ENCODE results near the gene SNRNP35.
"Not testable (repeated sequence)": the region's sequence is repeated elsewhere in the genome, so short reads cannot be mapped to it uniquely, and the experiment has no call there.

Gene SNRNP35

DNA sequence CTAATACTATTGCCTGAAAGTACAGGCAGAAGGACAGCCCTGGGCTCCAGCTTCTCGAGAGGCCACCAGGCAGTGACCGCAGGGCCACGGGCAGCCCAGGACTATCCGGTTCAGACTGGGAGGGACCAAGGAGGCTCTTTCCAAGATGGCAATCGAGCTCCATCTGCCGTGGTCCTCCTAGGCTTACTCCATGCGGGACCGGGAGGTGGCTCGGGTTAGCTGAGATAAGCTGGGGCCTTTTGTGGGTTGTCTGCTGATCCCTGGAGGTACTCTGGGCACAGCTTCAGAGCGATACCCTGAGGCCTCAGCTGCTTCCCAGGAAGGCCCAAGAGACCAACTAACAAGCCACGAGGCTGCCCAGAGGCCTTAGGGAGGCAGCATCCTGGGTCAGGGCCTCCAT lies 33.1 kb downstream of the SNRNP35 start:
- DNase-seq, result no peak

GRCh38 chr12:123491481-123491880 lies 33.5 kb downstream of the SNRNP35 start:
- no peak for DNase-seq

DNA sequence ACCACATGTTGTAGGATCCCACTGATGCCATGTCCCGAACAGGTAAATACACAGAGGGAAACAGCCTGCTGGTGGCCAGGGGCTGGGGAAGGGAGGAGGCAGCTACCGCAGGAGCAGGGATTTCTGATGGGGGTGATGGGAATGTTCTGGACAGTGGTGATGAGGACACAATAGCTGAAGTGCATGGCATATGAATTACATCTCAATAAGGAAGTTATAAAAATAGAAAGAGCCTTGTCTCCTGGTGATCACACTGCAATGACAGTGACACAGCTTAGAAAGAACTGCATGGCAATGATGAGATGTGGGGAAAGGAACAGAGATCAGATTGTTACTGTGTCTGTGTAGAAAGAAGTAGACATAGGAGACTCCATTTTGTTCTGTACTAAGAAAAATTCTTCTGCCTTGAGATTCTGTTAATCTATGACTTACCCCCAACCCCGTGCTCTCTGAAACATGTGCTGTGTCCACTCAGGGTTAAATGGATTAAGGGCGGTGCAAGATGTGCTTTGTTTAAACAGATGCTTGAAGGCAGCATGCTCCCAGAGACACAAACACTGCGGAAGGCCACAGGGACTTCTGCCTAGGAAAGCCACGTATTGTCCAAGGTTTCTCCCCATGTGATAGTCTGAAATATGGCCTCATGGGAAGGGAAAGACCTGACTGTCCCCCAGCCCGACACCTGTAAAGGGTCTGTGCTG lies 34.5 kb downstream of the SNRNP35 start:
- DNase-seq, result not testable (repeated sequence)

DNA sequence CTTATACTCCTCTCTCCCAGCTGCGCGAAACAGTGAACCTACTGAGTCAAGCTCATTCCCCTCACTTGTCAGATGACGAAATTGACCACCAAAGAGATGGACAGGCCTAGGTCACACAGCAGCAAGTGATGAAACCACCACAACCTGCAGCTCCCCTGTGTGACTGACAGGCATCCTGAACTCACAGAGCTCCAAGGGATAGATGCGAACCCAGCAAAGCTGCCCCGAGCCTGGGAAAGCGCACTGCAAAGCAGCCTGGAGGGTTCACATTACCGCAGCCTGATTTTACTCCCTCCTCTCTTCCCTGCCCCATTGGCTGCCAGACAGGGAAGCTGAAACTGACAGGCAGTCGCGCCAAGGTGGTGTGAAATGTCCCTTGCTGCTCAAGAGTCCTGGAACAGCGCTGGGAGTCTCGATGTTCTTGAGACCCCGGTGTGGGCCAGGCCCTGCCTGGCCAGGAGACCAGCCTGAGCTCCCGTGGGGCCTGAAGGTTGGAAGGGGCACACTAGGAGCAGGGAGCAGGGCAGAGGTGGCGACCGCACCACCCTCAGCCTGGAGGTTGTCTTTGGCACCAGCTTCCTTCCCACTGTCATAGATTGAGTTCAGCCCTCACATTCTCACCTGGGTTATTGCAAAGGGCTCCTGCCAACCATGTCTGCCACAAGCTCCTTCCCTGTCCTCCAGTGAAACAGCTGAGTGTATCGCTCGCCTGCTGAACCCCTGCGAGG lies 36.3 kb downstream of the SNRNP35 start:
- no peak for DNase-seq

DNA sequence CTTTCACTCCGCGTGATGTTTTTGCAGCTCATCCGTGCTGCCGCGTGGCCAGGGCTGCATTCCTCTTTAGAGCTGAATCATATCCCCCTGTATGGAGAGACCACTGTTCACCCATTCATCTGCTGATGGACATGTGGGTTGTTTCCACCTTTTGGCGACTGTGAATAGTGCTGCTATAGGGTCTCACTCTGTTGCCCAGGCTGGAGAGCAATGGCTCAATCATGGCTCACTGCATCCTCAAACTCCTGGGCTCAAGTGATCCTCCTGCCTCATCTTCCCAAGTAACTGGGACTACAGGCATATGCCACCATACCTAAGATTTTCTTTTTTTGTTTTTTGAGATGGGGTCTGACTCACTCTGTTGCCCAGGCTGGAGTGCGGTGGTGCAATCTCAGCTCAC lies 39.1 kb downstream of the SNRNP35 start:
- DNase-seq, result no peak

- DNase-seq, result no peak
Observed at GRCh38 chr12:123498126-123498825, 40.3 kb downstream of the SNRNP35 start.

DNA sequence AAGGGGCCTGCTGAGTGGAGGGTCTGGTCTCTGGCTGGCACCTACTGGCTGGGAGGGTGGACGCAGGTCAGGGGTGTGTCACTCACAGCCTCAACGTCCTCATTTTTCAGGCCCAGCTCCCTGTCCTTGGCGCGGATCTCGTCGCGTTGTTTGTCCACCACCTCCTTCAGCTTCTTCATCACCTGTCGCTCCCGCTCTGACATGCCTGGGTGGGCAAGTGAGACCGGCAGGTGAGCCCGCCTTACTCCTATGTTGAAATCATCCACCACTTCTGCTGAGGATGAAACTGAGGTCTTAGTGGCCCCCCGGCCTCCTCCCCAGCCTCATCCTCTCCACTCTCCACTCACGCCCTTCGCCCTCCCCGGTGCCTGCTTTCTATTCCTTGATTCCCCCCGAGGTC lies 41.4 kb downstream of the SNRNP35 start:
- no peak for DNase-seq

DNA sequence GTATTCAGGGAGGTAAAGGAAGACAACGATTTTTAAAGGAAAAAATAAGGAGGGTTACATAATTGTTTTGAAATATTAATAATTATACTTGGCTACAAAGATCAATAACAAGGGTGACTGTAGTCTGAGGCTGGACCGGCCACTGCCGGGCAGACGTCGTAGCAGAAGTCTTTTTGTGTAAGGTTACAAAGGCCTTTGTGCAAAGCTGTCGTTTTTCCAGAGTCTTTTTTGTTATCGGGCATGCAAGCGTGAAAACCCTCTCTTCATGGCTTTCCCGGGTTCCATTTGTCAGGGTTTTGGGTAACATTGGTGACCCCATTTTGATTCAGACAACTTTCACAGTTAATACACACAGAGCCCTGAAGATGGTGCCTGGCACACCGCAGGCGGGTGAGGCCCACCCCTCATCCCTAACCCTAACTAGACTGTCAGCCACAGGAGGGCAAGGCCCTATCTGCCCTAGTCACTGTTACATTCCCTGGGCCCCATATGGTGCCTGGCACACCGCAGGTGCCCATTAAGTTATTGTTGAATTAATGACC lies 44.3 kb downstream of the SNRNP35 start:
- peak; percentile 84 for DNase-seq

GRCh38 chr12:123506059-123506842 lies 48.3 kb downstream of the SNRNP35 start:
- no peak for DNase-seq

GRCh38 chr12:123506843-123507236 lies 48.9 kb downstream of the SNRNP35 start:
- no peak for DNase-seq

- peak; percentile 41 for DNase-seq
Observed at GRCh38 chr12:123512838-123513665, 55.1 kb downstream of the SNRNP35 start.

- DNase-seq, result no peak
Observed at GRCh38 chr12:123513805-123514204, 55.9 kb downstream of the SNRNP35 start.

GRCh38 chr12:123514582-123515221 lies 56.8 kb downstream of the SNRNP35 start:
- not testable (repeated sequence) for DNase-seq

DNA sequence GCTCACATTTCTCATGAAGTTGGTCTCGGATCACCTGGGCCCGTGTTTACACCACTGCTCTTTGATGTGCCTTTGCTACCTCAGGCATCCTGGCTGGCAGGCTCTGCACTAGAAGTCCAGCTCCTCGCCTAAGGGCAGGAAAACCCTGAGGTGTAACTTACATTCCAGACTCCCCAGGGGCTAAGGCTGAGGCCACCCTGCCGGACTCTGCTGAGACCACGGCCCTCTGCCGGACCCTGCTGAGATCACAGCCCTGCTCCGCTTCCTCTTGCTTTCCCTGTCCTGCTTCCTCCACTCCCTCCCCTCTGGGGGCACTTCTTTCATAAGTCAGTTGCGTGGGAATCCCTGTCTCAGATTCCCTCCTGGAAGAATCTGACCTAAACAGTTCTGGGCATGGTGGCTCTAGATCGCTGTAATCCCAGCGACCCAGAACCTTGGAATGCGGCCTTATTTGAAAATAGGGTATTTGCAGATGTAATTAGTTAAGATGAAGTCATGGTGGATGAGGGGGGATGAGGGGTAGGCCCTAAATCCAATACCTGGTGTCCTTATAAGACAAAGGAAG lies 58.4 kb downstream of the SNRNP35 start:
- no peak for DNase-seq
